HG03520 (cell line): Measurements from ENCODE around the gene CNTN1.

ENCODE experiments used
- ATAC-seq: cut with Tn5 transposase; IDR thresholded peaks from one replicate; pipeline ENCODE4 v1.9.1; 2021; ENCODE audit warnings: mild to moderate bottlenecking, moderate library complexity; ENCODE audit not compliant: unreplicated experiment

The CNTN1 gene

DNA sequence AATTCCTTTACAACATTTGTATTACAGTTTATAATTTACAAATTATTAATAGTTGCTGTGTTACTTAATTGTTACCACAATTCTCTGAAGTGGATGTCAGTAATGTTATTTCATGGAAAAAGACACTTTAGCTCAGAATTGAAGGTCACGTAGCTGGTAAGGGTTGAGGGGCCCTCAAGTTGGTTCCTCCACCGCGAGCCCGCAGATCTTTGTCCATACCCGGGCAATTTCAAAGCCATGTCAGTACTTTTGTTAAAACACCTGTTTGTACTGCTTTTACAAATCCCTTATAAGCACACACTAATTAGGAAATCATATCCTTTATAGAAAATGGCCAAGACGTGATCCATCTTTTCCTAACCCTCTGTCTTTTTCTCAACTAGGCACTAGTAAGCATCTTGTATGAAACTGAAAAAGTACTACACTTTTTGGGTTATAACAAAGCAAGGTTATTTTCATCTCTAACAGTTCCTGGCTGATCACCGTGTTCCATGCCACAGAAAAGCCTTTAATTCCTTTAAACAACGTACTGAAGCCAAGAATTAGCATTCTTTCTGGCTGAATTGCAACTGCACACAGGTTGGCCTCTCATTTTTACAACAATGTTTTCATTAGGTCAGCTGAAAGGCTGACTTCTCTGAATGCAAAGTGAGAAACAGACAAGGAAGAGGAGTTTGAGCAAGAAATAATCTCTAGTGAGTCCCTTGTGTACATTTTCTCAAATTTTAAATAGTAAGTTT, 76.1 kb downstream of the CNTN1 start:
- ATAC-seq, result no peak

DNA sequence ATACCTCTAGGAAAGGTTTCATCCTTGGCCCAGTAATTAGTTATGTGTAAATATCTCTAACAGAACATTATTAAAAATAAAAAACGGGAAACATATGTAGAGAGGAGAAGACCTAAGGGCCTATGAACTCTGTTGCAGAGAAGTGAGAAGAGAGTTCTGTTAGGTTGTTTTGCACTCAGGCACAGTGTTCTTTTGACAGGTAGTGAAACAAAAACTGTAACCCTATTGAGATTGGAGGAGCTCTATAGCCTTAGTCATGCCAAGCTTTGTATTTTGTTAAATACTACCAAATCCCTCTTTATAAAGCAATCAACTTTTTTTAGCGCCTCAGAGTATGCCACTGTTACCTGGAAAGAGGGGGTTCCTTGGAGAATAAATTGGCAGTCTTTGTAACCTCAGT, 77.6 kb downstream of the CNTN1 start:
- ATAC-seq, result no peak

DNA sequence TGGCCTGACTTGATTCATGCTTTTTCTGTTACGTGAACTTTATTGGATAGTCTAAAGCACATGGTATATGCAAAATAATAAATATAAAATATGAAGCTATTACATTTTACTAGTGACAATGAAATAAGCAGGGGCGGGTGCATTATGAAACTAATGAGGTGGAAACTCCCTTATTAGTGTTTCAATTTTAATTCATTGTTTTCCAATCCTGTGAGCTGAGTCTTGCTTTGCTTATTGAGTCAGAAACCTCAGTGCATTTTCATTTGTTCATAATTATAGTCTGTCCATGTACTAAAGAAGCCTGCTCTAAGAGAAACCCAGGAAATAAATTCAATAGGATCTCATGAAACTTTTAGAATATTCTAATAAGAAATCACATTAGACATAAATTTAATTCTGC, 78.5 kb downstream of the CNTN1 start:
- ATAC-seq, result no peak

DNA sequence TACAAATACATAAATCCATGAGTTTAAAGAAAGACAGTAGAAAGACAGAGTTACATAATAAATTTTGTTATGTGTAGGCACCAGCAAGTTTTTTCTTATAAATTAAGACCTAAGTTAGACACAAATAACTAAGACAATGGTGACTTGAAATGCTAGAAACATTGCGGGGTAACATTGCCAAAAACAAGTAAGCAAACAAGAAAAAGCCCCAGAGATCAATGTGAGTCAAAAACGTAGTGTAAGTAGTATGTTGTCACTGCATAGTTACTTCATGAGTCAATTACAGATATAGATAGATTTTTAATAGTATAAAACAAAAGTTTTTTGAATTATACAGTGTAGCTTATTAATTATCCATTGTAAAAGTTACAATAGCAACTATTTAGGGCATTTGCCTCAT, 83.4 kb downstream of the CNTN1 start:
- ATAC-seq, result no peak

- no peak for ATAC-seq
These were observed 91.9 kb downstream of the CNTN1 start for GRCh38 chr12:40784102-40784501.

DNA sequence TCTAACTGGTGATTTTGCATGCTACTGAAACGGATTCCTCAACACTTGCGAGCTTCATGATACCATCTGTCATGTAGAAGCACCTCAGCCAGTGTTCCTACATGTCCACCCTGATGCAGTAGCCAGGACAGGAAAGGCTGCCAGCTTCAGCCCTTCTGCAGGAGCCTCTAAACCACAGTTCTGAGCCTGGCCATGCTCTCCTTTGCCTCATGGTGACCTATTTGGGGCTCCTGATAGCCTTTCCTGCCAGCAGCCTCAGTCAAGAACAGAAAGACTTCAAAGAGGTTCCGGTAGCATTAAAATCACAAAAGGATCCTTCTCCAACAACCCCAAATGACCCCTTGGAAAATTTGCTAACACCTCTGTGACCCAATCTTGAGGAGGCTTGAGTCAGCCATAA, 96.0 kb downstream of the CNTN1 start:
- ATAC-seq, result no peak

DNA sequence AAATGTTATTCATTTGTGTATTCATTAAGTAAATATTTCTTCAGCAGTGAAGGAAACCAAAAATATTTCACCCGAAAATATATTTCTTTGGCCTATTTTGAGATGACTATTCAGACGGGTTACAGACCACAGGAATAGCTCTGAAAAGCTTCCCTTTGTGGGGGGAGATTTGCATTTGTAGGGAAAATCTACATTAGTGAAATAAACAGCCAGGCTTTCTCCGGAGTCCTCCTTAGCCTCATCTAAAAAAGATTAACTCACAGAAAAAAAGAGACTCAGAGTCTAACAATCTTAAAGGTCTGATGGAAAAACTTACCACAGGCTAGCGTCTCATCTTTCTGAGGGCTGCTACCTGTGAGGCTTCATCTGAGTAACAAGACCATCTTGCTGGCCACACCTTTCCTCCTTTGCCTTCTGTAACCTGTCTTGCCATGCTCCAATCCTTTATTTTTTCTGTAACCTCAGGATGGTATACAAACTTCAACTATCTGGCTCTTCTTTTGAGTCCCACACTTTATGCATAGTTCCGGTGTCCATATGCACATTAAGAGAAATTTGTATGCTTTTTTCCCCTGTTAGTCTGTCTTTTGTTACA, 100.7 kb downstream of the CNTN1 start:
- ATAC-seq, result no peak

GRCh38 chr12:40793471-40793870, 101.2 kb downstream of the CNTN1 start:
- ATAC-seq, result no peak

DNA sequence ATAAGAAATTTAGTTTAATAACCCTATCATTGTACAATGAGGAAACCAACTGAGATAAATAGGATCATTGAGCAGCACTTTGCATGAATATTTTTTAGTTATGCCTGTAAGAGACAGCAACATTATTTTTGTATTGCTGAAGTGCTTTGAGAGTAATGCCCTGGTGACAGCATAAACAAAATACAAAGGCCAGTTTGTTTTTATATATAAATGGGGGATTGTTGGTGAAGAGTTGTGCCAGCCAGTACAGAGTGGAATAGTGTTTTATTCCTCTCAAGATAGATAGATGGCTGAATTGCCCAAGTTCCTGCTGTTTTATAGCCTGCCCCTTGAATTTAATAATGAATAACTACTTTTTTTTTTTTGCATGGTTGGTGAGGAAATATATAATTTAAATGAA, 101.8 kb downstream of the CNTN1 start:
- no peak for ATAC-seq

- ATAC-seq, result no peak
These were observed 108.8 kb downstream of the CNTN1 start for GRCh38 chr12:40801082-40801481.

DNA sequence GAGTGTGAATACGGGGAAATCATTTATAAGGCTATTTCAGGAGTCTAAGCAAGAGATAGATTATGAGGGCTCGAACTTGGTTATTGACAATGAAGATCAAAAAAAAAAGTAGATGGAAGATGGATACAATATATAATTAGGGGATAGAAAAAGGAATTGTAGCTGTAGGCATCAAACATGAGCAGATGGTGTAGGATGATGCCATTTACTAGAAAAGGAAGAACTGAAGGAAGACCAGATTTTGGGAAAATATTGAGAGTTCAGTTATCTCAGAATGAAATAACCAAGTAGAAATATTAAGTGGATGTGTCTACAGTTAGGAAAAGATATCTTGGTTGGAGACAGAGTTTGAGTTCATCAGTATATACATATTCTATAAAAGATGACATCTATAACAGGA, 109.6 kb downstream of the CNTN1 start:
- ATAC-seq, result no peak

DNA sequence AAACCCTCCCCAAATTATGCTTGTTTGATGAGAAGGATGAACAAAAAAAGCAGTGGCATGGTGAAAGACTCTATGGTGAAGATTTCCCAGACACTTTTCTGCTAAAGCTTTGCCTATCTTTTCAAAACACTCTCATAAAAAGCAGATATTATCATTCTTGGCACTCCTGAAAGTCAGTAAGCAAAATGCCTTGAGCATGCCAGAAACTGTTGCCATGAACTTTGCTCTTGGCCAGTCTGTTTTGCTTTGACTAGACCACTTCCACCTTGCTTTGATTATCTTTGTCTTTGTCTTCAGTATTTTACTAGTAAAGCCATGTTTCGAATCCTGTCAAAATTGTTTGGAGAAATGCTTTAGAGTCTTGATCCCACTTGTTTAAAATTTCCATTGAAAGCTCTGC, 110.4 kb downstream of the CNTN1 start:
- ATAC-seq, result no peak

- no peak for ATAC-seq
These were observed 127.3 kb downstream of the CNTN1 start for GRCh38 chr12:40819436-40820108.

DNA sequence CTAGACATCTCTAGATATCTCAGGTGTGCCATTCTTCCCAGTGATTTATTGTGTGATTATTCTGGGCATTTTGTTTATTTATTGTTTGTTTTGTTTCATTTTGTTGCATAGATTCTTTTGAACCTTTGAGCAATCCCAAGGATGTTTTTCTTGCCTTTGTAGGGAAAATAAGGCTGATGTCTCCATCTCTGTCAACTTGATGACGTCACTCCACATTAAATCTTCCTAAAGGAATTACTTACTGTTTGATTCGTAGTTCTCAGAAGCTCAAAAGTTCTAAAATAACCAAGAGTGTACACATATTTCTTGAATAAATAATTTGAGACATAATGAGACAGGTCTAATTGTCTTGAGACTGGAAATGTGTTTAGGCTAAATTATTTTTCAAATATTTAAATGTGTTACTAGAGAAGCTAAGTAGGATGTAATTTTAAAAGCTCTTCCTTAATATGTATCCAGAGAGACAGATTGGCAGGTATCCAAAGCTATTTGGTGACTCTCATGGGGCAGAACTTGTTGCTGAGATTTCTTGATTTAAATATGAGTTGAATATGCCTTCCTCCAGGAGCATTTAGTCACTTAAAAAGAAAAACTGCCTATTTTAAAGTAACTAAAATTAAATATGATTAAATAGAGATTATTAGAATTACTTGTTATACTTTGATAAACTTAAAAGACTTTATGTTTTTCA, 128.7 kb downstream of the CNTN1 start:
- ATAC-seq, result no peak

DNA sequence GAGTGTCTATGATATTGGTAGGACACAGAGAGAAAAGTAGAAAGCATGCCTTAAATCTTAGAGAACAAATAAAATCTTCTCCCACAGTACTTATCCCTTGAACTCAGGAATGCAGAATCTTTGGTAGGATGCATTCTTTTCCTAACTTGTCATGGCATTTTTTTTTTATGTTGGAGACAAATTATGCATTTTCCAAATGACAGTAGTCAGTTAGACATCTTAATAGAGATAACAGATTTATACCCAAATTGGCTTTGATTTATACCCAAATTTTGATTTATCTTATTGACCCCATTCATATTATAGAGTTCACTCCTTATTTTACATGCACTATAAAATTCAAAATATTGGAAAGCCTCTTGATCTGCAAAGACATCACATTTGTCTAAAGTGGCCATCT, 132.9 kb downstream of the CNTN1 start:
- no peak for ATAC-seq

DNA sequence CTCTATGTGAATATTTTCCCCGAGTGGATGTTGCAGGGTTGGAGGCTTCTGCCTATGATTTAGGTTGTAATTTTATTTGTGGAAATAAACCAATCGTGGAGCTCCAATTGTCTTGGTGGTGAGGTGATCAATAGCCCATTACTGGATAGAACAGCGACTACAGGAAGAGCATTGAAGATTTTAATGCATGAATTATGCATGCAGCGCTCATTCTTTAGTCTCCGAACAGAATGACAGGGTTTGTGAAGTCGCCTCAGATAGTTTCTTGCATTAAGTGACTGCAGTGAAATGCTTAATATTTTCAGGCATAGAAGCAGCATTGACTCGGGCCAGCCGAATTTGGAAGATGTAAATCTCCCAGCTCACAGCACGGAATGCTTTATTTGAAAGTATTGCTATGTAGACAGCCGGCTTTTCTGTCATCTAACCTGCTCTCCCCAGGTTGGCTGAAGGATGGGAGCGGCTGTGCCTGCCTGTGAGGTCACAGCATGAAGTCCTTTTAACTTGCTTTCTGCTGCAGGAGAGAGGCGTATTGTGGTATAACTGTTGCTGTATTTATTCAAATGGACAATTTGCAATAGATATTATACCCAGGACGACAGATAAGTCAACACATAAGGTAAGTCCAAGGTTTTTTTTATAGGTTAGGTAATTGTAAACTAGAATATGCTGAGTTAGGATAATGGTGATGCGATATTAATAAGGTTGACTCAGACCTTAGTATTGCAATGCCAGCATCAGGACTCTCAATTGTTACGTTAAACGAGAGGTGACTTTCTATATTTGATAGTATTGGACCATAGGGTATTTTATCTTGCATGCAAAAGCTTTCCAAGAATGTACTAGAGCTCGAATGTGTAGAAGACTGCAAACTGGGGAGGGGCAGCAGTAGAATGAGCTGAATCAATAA, 135.7 kb downstream of the CNTN1 start:
- no peak for ATAC-seq

- ATAC-seq, result no peak
These were observed 136.4 kb downstream of the CNTN1 start for GRCh38 chr12:40828593-40828990.

- ATAC-seq, result no peak
These were observed 137.5 kb downstream of the CNTN1 start for GRCh38 chr12:40829738-40830144.

- ATAC-seq, result no peak
These were observed 139.7 kb downstream of the CNTN1 start for GRCh38 chr12:40831916-40832315.

- no peak for ATAC-seq
These were observed 140.4 kb downstream of the CNTN1 start for GRCh38 chr12:40832668-40833067.

DNA sequence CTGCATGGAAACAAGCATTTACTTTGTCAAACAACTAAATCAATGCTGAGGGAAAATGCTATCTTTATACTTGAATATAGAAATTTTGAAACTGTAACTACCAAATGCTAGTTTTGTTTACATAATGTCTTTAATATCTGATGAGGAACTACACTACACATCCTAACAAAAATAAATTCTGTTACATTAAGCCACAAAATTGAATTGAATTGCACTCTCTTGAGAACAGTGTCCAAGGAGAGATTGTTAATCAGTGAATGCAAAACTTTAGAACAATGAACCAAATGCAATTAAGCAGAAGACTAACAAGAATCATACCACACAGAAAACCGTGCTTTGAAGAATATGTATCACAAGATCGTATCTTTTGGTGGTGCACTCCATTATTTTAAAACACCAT, 141.6 kb downstream of the CNTN1 start:
- ATAC-seq, result no peak
